GM19023 (cell line): Measurements from ENCODE around the gene PRTG.
"Not testable (repeated sequence)": the region's sequence is repeated elsewhere in the genome, so short reads cannot be mapped to it uniquely, and the experiment has no call there.

ENCODE experiments used
- ATAC-seq: cut with Tn5 transposase; IDR thresholded peaks from one replicate; pipeline ENCODE4 v1.9.1; 2021; ENCODE audit warnings: mild to moderate bottlenecking, moderate library complexity; ENCODE audit not compliant: unreplicated experiment

PRTG gene

DNA sequence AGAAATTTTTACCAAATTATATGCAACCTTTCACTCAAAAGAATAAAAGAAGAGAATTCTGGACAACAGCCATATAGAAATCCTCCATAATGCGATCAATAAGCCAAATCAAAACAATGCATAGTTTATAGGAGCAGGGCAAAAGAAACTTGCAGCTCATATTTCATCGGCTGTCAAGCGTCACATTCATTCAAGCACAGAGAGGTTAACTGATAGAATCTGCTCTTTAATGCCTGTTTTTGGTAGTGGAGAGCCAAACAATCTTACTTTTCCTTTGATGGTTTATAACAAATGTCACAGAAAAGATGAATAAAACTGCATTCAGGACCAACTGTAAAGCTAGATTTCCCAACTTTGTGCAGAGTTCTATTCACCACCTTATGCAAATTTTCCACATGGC is 35.4 kb downstream of the PRTG start:
- no peak for ATAC-seq

DNA sequence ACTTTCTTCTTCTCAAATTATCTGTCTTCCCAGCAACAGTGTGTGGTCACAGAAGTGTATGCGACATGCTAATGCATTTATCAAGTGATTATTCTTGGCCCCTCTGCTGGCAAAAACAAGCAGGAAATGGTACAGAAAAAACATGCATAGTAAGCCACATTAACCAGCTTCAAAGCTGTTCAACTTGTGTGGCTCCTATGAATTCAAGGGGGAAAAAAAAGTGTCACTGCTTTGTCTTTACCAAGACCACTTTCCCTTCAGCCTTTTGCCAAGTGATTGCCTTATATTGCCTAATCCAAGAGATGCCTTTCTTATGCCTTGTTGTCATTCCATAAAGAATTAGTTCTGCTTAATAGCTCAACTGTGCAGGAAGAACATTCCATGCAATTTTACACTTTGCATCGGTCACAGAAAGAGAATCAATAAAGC is 39.1 kb downstream of the PRTG start:
- ATAC-seq = no peak

DNA sequence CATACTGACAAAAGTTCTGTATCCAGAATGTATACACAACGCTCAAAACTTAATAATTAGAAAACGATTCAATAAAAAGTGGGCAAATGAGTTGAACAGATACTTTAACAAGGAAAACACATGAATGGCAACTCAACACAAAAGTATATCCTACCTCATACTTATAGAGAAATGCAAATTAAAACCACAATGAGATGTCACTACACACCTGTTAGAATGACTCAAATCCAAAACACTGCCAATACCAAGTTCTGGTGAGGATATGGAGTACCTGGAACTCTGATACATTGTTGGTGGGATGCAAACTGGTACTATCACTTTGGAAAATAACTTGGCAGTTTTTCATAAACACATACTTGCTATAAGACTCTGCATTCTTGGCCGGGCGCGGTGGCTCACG is 42.1 kb downstream of the PRTG start:
- no peak for ATAC-seq

DNA sequence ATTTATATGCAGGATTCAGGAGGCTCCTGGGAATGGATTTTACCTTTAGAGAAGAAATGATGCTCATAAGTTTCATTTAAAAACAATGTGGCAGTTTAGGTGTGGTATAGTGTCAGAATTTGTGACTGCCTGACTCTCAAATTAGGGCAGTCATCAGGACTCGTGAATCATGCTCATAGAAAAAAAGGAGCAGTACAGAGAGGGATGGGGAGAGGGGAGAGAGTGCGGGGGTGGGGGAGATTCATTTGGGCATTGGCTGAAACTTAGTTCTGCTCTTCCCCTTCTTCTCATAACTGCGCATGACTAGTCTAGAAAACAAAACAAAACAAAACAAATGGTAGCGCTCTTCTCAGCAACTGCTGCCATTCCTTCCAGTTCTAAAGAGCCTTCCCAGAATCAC is 44.3 kb downstream of the PRTG start:
- no peak for ATAC-seq

DNA sequence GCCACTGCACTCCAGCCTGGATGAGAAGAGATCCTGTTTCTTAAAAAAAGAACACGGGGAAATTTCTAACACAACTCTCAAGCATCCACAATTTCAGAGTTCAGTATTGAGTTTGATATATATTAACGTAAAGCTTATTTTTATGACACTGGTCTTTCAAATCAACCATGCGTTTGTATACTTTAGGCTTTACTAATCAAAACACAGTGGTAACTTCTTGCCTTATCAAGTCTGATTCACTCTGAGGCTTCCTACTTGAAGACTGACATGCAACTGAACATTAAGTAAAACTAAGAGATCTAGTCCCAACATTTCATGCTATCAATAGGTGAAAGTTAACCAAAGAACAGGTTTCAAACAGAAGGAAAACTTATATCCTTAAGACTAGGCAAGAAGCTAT is 46.7 kb downstream of the PRTG start:
- no peak for ATAC-seq

DNA sequence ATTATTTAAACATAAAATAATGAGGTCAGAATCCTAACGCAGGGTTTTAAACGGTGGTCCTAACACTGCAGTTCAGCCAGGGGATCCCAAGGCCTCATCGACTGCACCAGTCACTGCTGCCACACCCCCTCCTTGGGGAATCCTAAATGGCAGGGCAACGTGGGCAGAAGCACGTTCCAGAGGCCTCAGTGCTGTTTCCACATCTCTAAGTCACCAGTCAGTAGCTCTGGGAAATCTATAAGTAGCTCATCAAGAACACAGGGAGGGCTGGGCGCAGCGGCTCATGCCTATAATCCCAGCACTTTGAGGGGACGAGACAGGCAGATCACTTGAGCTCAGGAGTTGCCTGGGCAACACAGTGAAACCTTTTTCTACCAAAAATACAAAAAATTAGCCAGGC is 47.5 kb downstream of the PRTG start:
- no peak for ATAC-seq

DNA sequence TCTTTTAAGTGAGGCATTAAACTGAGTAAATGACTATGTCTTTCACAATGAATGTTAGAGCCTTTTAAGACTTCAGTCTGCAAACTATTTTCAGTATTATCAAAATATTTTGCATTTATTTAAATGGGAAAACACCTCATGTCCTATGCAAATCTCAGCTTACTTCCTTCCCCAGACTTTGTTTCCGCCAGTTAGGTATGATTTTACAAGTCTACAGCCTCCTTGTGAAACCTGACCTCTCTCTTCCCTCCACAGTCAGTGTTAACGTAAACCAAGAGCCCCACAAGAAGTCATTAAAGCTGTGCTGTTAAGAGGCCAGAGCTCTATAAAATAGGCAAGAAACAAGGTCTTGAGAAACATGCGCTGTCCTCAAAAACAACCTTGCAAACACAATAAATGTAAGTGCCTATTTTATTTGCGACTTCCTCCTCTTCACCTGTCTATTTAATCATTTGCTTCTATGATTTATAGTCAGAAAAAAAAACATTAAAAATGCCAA is 48.3 kb downstream of the PRTG start:
- peak; percentile 92 for ATAC-seq

DNA sequence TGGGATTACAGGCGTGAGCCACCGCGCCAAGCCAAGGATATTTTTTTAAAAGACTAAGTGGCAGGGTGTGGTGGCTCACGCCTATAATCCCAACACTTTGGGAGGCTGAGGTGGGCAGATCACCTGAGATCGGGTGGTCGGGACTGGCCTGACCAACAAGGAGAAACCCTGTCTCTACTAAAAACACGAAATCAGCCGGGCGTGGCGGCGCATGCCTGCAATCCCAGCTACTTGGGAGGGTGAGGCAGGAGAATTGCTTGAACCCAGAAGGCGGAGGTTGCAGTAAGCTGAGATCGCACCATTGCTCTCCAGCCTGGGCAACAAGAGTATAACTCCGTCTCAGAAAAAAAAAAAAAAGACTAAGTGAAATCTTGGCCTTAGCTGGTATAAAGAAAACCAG is 49.8 kb downstream of the PRTG start:
- not testable (repeated sequence) for ATAC-seq

DNA sequence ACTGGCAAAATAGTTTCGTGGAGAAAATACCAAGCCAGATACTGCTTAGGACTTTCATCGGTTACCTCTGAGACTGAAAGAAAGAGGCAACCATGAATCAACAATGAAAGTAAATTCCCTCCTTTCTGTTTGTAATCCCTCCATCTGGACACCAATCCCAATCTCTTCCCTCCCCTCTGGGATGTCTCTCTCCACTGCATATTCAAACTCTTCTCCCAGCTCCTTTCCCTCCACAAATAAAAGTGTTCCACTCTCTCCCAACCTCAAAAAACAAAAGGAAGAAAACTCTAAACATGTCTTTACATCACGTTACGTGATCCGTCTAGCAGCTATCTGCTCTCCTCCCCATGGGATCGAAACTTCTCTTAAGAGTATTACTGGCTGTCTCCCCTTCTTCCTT is 55.2 kb downstream of the PRTG start:
- no peak for ATAC-seq

DNA sequence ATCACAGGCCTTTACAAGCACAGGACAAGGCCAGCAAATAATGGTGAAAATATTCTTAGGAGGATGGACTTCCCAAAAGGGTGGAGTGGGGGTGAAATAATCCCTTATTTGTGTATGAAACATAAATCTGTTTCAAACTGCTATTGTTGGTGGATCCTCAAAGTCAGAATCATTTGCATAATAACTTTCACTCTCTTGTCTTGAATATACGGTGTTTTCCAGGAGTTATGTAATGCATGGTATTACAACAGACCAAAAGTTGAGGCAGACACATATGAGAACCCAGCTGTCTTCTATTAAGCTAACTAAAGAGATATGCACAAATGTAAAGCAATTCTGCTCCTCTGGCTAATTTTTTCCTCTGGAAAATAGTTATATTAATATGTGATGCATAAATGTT is 57.7 kb downstream of the PRTG start:
- ATAC-seq = peak; percentile 82

DNA sequence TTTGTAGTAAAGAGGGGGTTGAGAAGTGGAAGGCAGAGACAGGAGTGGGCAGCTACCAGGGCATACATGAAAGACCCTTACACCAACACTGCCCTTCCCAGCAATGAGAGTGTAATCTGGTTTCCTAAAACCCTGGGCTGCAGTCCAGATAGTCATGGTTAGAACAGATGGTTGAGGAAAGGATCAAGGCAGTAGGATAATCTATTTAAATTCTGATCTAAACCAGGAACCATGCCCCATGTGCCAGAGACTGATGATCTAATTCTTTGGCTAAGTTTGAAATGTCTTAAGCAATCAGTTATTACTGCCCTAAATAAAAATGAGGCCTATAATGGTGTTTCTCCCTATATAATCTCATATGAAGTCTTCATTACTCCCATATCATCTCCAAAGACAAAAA is 59.6 kb downstream of the PRTG start:
- no peak for ATAC-seq

DNA sequence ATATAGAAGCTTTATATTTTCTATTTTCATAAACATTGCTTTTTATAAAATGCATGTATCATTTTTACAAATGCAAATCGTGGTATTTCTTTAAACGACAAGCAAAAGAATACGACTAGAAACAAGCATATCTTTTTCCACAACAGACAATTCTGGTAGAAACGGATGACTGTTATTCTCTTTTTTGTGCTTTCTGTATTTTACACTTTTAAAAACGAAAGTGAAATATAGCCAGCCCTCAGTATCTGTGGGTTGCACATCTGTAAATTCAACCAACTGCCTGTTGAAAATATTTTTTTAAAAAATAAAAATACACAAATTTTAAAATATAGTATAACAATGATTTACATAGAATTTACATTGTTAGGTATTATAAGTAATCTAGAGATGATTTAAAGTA is 61.3 kb downstream of the PRTG start:
- ATAC-seq = no peak

DNA sequence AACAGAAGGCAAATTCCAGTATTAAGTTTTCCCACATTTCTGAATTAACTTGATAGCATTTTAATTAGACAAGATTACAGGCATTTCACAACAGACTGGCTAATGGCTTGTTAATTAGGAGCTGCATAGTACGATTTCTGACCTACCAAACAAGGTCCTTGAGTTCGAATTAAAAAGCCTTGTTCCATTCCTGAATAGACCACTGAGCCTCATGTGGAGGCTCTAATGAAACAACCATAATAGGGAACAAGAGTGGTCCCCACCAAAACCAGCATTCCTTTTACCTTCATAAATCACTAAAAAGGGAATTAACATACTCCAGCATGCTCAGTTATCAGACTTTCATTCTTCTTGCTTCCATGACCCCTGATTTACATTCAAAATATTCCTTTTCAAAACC is 66.4 kb downstream of the PRTG start:
- no peak for ATAC-seq

DNA sequence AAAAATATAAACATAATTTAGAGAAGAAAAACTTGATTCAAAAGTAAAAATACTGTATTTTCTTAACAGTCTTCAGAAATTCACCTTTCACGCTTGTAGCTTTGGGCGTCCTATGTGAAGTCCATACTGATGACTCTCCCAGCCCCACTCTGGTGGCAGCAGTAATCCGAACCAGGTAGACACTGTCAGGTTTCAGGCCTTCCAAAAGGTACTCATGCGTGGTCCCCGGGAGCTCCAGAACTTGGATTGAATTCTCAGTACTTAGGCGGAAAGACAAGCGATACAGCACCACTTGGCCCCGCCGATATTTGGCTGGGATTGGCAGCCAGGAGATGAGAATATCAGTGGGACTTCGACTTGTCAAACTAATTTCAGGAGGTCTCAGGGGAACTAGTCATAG is 69.7 kb downstream of the PRTG start:
- no peak for ATAC-seq

DNA sequence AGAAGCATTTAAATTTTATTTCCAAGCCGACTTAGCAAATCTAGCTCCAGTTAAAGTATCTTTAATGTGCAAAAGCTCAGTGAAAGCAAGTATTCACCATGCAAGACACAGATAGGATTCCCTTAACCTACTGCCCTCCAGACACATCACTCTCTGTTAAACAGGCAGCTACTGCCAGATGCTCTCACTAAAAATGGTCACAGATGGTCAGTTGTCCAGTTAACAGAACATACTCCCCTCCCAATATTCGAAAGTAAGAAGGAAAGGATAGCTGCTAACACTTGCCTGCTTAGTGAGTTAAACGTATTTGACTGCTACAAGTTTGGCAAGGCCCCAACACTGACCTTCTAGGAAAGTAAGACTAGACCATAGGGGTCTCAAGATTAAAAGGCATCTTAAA is 73.7 kb downstream of the PRTG start:
- ATAC-seq = no peak

DNA sequence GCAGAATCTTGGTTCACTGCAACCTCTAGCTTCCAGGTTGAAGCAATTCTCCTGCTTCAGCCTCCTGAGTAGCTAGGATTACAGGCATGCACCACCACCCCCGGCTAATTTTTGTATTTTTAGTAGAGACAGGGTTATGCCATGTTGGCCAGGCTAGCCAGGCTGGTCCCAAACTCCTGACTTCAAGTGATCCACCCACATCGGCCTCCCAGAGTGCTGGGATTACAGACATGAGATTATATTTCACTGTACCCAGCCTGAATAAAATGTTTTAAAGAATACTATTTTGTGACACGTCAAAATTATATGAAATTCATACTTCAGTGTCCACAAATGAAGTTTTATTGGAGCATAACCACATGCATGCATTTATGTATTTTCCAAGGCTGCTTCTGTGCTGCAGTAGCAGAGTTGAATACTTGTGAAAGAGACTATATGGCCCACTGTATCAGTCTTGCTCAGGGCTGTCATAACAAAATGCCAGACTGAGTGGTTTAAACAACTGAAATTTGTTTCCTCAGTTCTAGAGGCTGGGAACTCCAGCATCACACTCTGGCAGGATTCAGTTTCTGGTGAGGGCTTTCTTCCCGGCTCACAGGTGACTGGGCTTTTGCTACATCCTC is 77.2 kb downstream of the PRTG start:
- no peak for ATAC-seq

DNA sequence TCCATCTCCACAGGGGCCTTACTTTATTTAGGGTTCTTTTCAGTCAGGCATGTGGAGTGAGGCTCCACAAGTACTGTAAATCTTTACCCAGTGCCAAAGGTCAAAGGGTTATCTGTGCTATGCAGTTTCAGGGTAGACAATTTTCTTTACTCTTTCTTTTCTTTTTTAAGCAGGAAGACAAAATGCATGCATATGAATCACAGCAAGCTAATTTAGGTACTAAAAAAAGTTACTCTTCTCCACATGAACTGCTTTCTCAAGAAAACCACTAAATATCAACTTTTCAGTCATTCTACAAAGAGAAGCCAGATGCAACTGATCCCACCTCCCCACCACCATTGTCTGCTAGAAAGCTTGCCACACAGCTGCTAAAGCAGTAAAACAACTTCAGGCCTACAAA is 81.5 kb downstream of the PRTG start:
- no peak for ATAC-seq

DNA sequence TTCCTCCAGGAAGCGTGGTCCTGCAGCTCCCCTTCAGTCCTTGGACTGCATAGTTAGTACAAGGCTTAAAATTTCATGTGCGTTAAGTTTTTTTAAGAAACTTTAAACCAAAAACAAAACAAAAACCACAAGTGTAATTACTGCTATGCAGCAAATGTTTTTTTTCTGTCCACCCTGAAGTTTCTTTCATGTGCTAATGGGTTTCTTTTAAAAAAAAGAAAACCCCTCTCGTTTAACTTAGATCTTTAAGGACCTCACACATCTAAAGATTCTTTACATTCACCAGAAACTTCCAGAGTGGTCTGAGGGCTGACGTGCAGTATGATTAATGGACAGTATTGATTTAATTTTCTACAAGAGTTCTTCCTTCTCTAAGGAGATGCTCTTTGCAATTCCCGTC is 82.8 kb downstream of the PRTG start:
- no peak for ATAC-seq

DNA sequence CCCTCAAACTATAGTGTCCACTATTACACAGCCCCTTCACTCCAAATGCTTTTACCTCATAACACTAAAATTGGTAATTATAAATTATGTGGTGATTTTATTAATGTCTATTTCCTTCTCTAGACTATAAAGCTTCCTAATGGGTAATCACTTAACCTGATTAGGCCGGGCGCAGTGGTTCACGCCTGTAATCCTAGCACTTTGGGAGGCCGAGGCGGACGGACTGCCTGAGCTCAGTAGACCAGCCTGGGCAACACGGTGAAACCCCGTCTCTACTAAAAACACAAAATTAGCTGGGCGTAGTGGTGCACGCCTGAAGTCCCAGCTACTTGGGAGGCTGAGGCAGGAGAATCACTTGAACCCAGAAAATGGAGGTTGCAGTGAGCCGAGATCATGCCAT is 83.5 kb downstream of the PRTG start:
- no peak for ATAC-seq

DNA sequence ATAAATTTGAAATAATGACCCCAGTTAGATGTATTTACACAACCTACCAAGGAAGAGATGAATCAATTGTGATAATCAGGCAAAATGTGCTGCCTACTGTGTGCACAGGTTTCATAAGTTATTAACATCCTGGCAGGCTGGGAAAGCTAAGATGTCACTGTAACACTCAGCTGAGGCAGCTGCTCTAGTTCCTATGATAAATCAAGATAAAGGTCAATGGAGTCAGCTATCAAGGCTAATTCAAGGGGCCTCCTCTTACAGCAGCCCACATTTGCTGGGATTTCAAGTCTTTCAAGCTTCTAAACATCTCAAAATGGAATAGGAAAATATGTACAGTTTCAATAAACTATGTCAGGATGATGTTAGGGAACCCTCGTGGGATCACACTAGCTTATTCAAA is 84.1 kb downstream of the PRTG start:
- no peak for ATAC-seq

DNA sequence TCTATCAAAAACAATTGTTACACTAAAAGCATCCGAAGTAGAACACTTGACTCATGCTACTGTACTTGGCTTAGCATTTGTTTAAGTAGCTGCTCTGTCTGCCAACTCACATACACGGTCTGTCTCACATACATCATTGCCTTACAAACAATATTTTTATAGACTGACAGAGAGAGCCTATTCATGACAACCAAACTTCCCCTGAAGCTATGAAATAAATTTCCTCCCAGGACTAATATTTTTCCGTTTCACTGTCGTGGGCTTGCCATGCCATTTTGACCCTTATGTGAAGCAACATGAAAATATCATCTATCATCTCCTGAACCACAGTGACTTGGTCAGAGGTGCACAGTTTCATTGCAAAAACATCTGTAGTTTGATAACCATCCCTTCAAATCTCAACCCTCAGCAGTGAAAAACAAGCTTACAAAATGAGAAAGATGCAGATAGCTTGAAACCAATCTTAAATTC is 88.4 kb downstream of the PRTG start:
- no peak for ATAC-seq

DNA sequence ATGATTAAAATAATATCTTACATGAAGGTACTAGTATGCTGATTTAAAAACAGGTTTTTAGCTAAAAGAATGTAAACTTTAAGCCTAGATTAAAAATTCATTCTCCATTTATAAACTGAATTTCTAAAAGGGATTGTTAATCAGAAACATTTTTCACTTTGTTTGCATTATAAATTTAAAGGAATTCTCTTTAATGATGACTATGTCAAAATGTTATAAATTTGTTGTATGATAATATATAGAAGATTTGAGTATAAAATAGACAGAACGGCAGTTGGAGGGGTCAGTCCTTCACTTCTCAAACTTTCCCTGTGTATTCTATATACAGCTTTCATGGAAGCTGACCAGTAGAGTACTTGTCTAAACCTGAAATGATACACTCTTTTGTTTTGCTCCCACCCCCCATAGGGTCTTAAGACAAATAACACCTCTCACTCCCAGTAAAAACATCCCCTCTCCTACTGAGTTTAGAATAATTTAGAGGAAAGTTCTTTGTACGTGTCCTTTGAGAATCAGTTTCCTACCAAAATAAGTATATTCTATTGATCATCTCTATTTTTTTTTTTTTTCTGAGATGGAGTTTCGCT is 90.0 kb downstream of the PRTG start:
- no peak for ATAC-seq

DNA sequence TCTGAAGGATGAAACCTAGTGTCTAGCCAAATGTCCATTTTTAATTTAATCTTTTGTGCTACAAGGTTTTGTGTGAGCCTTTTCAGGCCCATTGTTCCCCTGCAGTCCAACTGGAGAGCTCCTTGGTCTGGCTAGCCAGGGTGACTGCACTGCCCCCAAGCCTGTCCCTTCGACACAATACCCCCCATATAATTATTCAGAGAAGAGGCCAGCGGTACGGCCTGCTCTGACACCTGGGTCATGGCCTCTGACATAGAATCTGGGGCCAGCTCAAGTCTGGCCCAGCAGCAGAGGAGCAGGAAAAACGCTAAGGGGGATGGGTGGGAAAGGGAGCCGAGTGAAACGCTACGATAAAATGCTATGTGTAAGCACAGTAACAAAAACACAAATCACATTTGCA is 90.6 kb downstream of the PRTG start:
- no peak for ATAC-seq
